Measurements from ENCODE around the gene BCLAF1. TPM values are rescaled to one million over a fixed set of nuclear protein-coding genes. Genes with fewer than 3 reads are reported as not detected.

The BCLAF1 gene
- total and polyA plus RNA-seq, 9 of the 15 experiments (the other 6 are each of a cell fraction or from before 2014, with no cell fraction given) = 65.4 to 286 (median 165) TPM

DNA sequence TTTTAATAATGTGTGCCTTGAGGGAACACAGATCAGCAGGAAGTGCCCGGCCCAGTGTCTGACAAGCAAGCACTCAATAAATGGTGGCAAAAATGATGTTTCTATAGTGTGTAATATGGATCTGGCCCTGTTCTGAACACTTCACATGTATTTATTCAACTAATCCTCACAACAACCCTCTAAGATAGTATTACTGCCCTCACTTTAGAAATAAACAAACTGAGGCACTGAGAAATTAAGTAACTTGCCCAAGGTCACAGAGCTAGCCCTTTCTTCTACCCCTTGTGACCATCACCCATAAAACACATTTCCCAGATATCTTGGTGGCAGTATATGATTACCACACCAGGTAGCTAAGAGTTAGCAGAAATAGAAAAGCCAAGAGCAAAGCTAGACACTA, 26.7 kb downstream of the BCLAF1 start (continued):
- TF ChIP-seq, protein P1, sequence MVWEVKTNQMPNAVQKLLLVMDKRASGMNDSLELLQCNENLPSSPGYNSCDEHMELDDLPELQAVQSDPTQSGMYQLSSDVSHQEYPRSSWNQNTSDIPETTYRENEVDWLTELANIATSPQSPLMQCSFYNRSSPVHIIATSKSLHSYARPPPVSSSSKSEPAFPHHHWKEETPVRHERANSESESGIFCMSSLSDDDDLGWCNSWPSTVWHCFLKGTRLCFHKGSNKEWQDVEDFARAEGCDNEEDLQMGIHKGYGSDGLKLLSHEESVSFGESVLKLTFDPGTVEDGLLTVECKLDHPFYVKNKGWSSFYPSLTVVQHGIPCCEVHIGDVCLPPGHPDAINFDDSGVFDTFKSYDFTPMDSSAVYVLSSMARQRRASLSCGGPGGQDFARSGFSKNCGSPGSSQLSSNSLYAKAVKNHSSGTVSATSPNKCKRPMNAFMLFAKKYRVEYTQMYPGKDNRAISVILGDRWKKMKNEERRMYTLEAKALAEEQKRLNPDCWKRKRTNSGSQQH (CRISPR knock-in tag; IDR thresholded peaks at IDR 0.05) = no peak
- TF ChIP-seq KLF1 (tag; IDR thresholded peaks at IDR 0.05) (no peak), U2AF1 (optimal IDR thresholded peaks at IDR 0.05; ENCODE audit: low read depth, low read length) (no peak), CHD4 (IDR thresholded peaks at IDR 0.05; ENCODE audit: insufficient read depth, insufficient replicate concordance, low read depth, low read length, poor library complexity, severe bottlenecking) (no peak)
- TF ChIP-seq, protein P2, sequence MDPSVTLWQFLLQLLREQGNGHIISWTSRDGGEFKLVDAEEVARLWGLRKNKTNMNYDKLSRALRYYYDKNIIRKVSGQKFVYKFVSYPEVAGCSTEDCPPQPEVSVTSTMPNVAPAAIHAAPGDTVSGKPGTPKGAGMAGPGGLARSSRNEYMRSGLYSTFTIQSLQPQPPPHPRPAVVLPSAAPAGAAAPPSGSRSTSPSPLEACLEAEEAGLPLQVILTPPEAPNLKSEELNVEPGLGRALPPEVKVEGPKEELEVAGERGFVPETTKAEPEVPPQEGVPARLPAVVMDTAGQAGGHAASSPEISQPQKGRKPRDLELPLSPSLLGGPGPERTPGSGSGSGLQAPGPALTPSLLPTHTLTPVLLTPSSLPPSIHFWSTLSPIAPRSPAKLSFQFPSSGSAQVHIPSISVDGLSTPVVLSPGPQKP (CRISPR knock-in tag; IDR thresholded peaks at IDR 0.05) = no peak

DNA sequence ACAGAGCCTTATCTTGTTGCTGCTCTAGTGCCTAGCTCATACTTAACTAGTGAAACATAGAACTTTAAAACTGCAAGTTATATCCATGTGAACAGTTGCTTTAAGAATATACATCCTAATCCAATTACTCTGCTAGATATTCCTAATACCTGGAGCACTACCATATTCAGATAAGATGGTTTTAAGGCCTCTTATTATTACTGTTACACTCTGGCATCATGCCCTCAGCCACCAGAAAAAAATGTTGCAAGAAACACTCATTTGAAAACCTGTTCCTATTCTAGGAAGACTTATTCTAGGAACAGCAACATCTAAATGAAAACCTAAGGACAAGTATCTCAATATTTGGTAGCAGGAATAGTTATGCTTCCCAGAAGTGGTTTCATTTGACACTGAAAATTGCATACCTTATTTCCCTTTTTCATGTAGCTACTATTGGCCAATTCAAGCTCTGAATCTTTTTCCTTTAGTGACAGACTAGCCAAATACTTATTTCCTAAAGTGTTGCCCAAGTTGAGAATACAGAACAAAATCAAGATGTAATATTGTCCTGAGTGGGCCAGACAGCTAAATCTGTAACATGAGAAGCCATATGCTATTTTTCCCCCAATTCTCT, 34.7 kb downstream of the BCLAF1 start:
- CTCF ChIA-PET (ENCODE audit: low intra/inter-chr PET ratio) = no interaction called here
- Histone ChIP-seq H3K4me3 (no peak overlapping the region), H3K27me3 (ENCODE audit: control insufficient read depth in 2 of 2, insufficient read depth in 2 of 2, low read length in 2 of 2) (no peaks in the 10 kb centered on the region), H3K9me1 (ENCODE audit: control insufficient read depth, insufficient read depth, low read length) (no peaks in the 10 kb centered on the region), H3K79me2 (ENCODE audit: control insufficient read depth, insufficient read depth, low read length) (peaks cover 2% of the 10 kb centered on the region), H3K4me1 (replicated peaks in 1 of 2; ENCODE audit: control insufficient read depth in 2 of 2, insufficient read depth in 2 of 2, low read length in 2 of 2) (peaks cover 0 to 15% of the 10 kb centered on the region in 2 experiments; a peak in 2 of 5 replicates), H4K20me1 (replicated peaks; ENCODE audit: control insufficient read depth, insufficient read depth, low read length) (no peaks in the 10 kb centered on the region), H2AFZ (ENCODE audit: low read depth, low read length) (no peak overlapping the region), H3K9me3 (replicated peaks; ENCODE audit: control insufficient read depth, insufficient read depth, low read depth, low read length) (no peaks in the 10 kb centered on the region), H3K4me2 (ENCODE audit: insufficient read depth, low read length) (no peak overlapping the region), H3K36me3 (ENCODE audit: control insufficient read depth, insufficient read depth, low read length) (peaks cover 34% of the 10 kb centered on the region), H3K27ac (ENCODE audit: extremely low read depth, low read depth, low read length) (no peak overlapping the region), H3K9ac (ENCODE audit: insufficient read depth in 1 of 2, low read depth in 2 of 2, low read length in 2 of 2) (no peak overlapping the region)
- no TSS peak for BruUV-seq (replicated peaks)
- DNase-seq (ENCODE audit: extremely low read depth in 1 of 4, low spot score in 3 of 4) (no peak), ATAC-seq (no peak), FAIRE-seq (peak; percentile 11)
- POLR2A ChIA-PET = interaction anchor here (0.6 to 9.9 kb wide), 10 partner anchors 8 to 68 kb away, joined by 3 to 176 read pairs (median 5); partner anchors contain the start of gene BCLAF1
- in situ Hi-C loops (cut with MboI) (no loop called here), intact Hi-C loops (cut with micrococcal nuclease) (no loop called here)
- TF ChIP-seq POLR2A (conservative IDR thresholded peaks at IDR 0.05) (peak; percentile 56; the same call in 1 of the 2 replicates), ZFPM2 (CRISPR knock-in tag; IDR thresholded peaks at IDR 0.05) (no peak), RBM22 (IDR thresholded peaks at IDR 0.05; ENCODE audit: low read depth, low read length, poor library complexity, severe bottlenecking) (peak; percentile 41), POLR2AphosphoS5 (IDR thresholded peaks at IDR 0.05; ENCODE audit: control insufficient read depth, insufficient read depth, low read depth, low read length) (0 out of 2 replicates have a peak, but pooled peaks have one; percentile 30), CEBPG (CRISPR knock-in tag; IDR thresholded peaks at IDR 0.05) (no peak), CEBPG (tag; conservative IDR thresholded peaks at IDR 0.05 in 1 of 2, IDR thresholded peaks at IDR 0.05 in 1 of 2) (0 out of 4 replicates have a peak, but pooled peaks of 1 of the 2 experiments have one; percentile 45), RFX7 (CRISPR knock-in tag; IDR thresholded peaks at IDR 0.05) (0 out of 2 replicates have a peak, but pooled peaks have one; percentile 52)
